GM13976 (cell line): Measurements from ENCODE around the gene F10.

ENCODE experiments used
- DNase-seq: peaks from one replicate; pipeline ENCODE4 v3.0.0; 2012; ENCODE audit warnings: low spot score
- in situ Hi-C: fragments of 300-500 bp; cut with MboI; formaldehyde crosslinking; loops from one replicate; pipeline ENCODE4 v1.12.0; 2022; ENCODE audit warnings: low sequenced_read_pairs, mixed read lengths, inconsistent platforms; ENCODE audit not compliant: unreplicated experiment
- TF ChIP-seq, protein P1 (sequence below): IDR thresholded peaks from 2 replicates; pipeline ENCODE4 v1.5.1; 2012; ENCODE audit warnings: borderline replicate concordance, mild to moderate bottlenecking; ENCODE audit not compliant: insufficient read depth; ENCODE audit errors: extremely low read depth, missing control alignments, control extremely low read depth

F10 gene

DNA sequence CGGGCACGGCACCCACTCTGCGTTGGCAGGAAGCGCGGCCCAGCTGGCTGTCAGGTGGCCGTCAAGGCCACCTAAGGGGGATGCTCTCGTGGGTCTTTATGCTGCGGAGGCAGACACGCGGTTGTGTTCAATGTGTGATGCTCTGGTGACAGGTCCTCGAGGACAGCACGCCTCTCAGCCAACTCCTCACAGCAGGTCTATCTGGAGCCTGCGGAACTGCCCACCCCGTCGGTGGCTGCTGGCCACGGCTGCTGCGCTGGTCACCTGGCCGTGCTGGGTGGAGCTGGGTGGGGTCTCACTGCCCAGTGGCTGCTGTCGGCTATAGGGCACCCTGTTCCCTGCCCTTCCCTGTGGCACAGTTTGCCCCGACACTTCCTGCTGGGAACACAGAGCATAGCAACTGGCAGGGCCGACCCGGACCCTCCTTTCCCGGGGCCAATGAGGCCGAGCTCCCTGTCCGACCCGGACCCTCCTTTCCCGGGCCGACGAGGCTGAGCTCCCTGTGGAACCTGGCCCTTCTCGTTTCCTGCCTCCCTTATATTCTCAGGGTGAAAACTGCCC is 31.3 kb upstream of the F10 start:
- TF ChIP-seq, protein P1, sequence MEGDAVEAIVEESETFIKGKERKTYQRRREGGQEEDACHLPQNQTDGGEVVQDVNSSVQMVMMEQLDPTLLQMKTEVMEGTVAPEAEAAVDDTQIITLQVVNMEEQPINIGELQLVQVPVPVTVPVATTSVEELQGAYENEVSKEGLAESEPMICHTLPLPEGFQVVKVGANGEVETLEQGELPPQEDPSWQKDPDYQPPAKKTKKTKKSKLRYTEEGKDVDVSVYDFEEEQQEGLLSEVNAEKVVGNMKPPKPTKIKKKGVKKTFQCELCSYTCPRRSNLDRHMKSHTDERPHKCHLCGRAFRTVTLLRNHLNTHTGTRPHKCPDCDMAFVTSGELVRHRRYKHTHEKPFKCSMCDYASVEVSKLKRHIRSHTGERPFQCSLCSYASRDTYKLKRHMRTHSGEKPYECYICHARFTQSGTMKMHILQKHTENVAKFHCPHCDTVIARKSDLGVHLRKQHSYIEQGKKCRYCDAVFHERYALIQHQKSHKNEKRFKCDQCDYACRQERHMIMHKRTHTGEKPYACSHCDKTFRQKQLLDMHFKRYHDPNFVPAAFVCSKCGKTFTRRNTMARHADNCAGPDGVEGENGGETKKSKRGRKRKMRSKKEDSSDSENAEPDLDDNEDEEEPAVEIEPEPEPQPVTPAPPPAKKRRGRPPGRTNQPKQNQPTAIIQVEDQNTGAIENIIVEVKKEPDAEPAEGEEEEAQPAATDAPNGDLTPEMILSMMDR: no peak
- DNase-seq: no peak
- in situ Hi-C loops: no loop called here

DNA sequence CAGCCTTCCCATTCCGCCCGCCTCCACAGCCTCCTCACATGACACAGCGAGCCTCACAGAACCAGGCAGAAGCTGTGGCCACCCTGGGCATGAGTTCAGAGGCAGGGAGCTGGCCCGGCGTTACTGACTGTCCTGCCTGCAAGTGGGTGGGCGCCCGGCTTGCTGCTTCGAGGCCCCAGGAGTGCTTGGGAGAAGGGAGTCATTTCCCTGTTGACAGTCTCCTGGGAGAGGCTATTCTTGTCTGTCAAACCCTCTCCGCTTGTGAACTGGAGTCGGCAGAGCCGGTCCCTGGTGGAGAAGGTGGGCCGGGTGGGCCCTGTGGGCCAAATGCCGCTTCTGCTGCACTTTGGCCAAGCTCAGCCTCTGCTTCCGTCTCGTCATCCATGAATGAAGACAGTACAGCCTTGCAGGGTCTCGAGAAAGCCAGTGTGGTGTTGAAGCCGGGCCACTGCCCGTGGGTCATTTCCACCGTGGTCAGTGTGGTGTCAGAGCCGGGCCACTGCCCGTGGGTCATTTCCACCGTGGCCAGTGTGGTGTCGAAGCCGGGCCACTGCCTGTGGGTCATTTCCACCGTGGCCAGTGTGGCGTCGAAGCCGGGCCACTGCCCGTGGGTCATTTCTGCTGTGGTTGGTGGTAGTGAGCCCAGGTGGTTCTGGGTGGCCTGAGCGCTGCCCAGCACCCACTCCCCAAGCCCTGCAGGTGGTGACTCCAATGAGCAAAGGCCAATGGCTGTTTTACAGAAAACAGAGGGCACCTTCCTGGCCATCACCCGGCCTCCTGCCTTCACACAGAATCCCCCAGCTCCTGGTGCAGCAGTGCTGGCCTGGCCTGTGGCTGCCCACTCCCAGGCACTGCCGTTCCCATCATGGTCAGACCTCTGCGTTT is 30.5 kb upstream of the F10 start:
- TF ChIP-seq, protein P1: no peak

DNA sequence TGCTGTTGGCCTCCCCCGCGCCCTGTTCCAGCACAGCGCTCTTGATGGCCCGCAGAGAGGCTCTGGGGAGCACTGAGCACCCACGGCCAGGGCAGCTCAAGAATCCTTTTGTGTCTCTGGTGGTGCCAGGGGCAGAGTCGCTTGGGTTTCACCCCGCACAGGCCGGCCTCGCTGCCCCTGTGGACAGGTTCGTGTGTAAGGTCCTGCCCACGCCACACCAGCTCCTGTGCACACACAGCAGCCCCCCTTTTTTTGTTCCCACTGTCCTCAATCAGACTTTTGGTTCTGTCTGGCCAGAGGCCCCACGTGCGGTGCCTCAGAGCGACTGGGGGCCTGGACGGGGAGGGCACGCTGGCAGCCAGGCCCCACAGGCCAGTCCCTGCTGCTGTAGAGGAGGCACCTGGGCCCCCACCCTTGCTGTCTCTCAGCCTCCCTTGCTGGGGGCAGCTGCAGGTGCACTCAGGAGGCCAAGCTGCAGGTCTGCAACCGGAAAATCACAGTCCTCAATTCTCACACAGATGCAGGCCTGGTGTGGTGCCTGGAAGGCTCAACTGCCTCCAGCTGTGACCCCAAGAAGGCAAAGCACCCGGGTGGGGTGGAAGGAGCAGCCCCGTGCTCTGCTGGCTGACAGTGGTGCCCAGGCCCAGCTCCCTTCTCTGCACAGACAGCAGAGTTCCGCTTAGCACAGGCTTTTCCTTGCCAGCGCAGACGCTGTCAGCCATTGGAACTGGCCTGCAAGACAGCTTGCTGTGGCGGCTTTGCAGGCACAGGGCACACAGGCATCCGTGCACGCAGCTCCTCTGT is 29.6 kb upstream of the F10 start:
- TF ChIP-seq, protein P1: no peak
- in situ Hi-C loops: no loop called here
- no peak for DNase-seq

More for the DNA sequence above, 30.5 kb upstream of the F10 start:
- in situ Hi-C loops: no loop called here
- DNase-seq: no peak

DNA sequence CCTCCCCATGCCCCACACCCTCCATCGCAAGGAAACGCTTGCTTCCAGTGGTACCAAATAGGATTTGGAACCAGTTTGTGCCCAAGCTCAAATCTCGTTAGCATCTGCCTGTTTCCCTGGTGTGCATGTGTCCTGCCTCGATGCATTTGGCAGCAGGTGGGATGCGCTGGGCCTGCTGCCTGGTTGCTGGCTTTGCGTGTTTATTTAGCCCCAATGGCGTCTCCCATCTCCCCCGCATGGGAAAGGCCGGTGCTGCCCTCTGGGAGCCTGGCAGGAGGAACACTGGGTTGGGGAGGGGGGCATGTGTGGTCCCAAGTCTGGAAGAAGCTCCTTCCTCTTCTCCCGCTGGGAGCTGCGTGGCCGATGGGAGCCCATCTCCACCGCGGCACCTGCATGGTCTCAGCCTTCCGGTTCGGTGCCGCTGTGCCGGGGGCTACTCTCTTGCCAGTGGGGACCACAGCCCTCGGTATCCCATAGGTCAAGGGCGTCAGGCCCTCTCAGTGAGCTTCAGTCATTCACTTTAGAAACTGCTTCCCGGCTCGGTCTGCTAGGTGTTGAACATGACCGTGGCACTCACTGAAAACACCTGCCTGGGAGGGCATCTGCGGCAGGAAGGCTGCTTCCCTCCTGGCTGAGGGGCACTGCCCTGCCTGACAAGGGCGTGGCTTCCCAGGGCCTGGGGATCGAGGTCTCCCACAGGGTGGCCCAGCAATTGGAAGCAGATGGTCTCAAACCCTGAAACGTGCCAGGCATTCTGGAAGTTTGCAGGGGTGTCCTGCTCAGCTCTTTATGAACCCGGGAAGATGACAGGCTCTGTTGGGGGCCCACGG is 28.8 kb upstream of the F10 start:
- no peak for DNase-seq
- in situ Hi-C loops: no loop called here
- TF ChIP-seq, protein P1: no peak

DNA sequence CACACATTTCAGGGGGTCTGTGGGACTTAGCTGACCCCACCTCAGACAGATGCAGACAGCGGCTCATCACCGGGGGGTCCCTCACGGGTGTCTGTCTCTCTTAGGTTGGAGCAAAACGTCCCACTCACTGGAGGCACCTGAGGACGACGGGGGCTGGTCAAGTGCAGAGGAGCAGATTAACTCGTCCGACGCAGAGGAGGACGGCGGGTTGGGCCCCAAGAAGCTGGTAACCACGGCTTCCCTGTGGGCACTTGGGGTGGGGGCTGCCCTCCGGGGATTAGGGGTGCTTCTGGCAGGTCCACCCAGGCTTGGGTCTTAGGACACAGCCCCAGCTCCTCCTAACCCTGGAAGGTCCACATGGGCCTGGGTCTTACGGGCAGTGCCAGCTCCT is 28.2 kb upstream of the F10 start:
- no peak for DNase-seq
- in situ Hi-C loops: no loop called here
- TF ChIP-seq, protein P1: no peak

DNA sequence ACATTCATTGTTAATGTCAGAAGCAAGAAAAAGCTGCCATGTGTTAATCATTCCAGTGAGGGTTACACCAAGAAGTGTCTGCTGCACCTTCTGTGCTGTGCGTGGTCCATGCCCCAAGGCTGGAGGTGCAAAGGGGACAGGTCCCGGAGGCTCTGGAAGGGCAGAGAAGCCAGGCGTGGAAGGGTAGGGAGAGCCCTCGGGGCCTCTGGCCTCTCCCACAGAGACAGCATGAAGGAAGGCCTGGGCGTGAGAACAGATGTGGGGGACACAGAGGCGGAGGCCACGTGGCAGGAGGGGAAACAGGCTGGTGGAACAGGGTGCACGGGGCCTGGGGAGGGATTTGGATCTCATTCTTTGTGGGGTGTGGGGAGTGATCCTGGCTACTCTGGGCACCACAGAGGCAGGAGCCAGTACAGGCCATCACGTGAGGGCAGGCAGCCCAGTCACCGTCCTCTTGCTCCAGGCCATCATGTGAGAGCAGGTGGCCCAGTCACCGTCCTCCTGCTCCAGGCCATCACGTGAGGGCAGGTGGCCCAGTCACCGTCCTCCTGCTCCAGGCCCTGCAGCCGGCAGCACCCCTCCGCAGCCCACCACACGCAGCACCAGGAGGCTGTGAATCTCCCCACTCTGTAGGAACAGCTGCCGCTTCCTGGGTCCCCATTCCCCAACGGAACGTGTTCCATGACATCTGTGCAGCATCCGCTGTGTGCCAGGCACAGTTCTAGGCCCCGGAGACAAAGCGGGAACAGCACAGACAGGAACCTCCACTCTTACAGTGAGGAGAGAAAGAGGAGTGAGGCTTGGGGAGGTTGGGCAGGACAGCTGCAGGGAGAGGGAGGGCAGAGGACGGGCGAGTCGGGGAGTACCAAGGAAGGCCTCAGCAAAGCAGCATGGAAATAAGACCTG is 27.2 kb upstream of the F10 start:
- DNase-seq: no peak
- TF ChIP-seq, protein P1: no peak
- in situ Hi-C loops: no loop called here
